GM21423 (cell line): ENCODE measurements around the gene EEPD1.
"Not testable (repeated sequence)": the region's sequence is repeated elsewhere in the genome, so short reads cannot be mapped to it uniquely, and the experiment has no call there.

Source experiments
- ATAC-seq: cut with Tn5 transposase; IDR thresholded peaks from one replicate; pipeline ENCODE4 v1.9.1; 2021; ENCODE audit warnings: mild to moderate bottlenecking, moderate library complexity; ENCODE audit not compliant: unreplicated experiment

Gene EEPD1

DNA sequence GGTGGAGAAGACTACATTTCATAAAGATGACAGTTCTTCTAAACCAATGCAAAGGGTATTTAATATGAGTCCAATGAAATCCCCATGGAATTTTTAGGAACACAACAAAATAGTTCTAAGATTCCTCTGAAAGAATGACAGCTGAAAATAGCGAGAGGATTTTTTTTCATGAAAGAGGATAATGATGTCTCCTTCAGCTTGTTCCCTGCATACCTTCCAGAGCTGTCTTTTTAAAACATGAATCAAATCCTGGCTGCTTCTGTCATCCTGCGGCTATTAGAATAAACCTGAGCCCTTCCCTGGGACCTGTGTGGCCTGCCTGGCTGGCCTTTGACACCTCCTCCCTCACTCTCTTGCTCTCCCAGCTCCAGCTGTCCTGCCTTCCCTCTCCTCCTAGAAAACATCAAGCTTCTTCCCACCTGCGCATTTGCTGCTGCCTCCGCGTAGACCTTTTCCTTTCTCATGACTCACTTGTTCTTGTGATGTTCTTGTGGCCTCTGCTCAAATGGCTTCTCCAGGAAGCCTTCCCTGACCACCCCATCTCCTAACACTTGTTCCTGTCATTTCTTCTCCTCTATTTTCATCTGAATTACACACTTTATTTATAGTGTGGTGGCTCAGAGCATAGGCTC, 57.4 kb downstream of the EEPD1 start:
- no peak for ATAC-seq

DNA sequence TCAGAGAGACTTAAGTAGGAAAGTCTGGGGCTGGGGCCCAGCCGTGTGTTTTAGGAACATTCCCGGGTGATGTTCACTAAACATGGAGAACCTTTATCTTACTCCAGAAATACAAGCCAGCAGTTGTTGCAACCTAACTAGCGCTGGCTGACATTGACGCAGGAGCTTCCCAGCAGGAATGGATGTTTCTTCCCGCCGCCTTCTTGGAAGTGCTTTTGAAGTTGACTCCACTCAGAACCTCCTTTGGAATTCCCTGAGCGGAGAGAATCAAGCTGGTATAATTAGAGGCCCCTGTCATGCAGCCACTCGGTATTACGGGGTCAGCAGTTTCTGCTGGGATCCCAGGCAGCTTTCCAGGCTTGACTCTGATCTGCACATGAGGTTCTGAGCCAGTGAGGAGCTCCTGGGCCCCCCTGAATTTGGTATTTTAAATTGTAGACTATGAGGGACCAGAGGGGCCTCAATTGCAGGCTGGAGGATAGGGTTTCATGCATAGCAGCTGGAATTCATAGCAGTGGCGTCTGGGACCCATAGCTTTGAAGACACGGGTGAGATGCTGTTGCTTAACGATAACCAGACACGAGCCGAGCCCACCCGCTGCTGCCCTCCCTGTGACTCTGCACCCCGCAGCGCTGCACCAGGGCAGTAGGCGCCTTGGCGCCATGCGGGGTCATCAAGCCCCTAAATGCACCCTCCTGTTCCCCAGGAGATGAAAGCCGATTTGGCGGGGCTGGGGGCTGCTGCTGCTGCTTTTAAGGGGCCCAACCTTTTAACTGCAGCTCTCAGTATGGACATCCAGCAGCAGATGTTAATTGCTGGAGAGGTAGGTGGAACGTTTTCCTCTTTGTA, 61.8 kb downstream of the EEPD1 start:
- ATAC-seq: no peak

DNA sequence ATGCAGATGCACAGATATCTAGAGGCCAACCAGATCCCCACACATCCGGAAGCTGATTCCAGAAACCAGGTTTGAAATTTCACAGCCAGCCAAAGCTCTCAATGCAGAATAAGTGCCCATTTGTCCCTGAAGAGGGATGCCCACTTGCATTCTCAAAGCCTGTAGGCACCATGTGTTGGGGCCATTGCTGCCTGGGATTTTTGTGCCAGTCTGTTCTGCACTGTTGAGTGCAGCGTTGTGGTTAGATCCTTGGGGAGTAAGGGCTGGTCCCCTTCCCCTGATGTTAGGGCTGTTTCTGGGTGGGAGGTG, 62.4 kb downstream of the EEPD1 start:
- ATAC-seq: no peak

DNA sequence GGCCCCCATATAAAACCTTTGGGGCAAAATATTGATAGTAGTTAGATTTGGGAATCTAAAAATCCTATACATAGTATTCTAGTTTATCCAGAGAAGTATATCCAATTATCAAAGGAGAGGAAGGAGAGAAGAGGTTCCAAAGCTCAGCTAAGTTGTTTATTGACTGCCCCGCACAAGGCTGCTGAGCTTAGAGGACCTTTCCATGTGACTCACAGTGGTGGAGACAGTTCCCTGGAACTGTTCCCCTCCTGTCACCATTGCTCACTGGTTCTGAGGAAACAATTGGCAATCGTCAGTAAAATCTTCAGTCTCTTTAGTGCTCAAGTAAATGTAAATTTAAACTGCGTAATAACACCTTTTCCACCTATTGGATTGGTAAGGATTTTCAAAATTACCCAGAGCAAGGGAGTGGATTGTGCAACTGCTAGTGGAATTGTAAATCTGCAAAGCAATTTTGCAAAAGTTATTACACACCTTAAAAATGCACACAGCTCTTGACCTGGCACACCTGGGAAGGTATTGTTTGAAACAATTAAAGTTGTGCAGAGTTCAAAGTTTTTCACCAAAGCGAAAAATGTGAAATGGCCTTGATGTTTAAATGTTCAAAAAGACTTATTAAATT, 63.1 kb downstream of the EEPD1 start:
- ATAC-seq: no peak

DNA sequence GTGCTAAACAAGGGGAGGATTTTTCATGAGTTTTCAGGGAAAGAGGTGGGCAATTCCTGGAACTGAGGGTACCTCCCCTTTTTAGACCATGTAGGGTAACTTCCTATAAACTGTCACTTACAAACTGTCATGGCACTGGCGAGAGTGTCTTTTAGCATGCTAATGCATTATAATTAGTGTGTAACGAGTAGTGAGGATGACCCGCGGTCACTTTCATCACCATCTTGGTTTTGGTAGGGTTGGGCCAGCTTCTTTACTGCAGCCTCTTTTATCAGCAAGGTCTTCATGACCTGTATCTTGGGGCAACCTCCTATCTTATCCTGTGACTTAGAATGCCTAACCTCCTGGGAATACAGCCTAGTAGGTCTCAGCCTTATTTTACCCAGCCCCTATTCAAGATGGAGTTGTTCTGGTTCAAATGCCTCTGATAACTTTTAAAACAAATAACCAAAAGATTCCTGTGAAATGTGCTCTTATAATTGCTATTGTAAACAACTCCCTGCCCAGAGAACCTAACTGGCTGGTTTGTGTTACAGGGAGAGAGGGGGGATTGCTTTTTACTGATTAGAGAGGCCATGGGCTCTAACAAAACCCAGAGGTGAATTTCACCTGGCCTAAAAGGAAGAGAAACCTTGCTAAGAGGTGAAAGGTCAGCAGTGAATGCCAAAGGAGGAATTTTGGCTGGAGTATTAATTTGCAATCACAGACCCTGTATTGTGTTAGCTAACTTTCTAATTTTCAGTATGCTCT, 64.3 kb downstream of the EEPD1 start:
- ATAC-seq: no peak

DNA sequence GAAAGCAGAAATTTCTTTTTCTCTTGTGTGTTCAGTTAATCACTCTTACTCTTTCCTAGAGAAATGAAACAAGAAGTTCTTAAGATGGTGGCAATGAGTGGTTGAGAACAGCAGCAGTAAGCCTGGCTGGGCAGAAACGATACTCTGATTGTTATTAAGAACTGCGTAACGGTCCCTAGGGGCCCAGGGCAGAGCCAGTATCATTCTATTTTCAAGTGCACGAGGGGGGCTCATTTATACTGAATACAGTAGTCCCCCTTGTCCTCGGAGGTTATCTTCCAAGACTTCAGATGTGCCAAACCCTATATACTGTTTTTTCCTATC, 64.9 kb downstream of the EEPD1 start:
- ATAC-seq: no peak

DNA sequence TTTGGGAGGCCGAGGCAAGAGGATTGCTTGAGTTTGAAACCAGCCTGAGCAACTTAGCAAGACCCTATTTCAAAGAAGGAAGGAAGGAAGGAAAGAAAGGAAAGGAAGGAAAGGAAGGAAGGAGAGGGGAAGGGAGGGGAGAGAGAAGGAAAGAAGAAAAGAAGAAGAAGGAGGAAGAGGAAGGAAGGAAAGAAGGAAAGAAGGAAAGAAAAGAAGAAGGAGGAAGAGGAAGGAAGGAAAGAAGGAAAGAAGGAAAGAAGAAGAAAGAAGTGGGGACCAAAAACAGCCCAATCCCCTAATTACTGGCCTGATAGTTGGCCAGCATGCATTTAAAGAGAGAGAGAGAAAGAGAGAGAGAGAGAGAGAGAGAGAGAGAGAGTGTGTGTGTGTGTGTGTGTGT, 66.4 kb downstream of the EEPD1 start:
- ATAC-seq: no peak

DNA sequence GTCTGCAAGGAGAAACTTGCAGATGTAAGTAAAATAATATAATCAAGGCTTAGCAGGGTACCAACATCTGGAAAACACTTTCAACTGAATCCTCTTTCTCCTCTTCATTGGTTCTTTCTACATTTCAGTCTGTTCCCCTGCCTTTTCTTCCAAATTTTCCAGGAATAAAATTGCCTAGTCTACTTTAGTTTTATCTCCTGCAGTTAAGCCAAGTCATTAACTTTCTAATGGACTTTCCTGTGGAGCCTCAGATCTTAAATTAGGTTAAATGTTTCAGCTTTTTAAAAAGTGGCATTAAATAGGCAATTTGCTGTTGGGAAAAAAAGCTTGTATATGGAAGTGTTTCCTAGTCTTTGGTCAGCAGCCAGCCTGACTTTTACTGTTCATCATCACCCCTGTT, 70.8 kb downstream of the EEPD1 start:
- no peak for ATAC-seq

DNA sequence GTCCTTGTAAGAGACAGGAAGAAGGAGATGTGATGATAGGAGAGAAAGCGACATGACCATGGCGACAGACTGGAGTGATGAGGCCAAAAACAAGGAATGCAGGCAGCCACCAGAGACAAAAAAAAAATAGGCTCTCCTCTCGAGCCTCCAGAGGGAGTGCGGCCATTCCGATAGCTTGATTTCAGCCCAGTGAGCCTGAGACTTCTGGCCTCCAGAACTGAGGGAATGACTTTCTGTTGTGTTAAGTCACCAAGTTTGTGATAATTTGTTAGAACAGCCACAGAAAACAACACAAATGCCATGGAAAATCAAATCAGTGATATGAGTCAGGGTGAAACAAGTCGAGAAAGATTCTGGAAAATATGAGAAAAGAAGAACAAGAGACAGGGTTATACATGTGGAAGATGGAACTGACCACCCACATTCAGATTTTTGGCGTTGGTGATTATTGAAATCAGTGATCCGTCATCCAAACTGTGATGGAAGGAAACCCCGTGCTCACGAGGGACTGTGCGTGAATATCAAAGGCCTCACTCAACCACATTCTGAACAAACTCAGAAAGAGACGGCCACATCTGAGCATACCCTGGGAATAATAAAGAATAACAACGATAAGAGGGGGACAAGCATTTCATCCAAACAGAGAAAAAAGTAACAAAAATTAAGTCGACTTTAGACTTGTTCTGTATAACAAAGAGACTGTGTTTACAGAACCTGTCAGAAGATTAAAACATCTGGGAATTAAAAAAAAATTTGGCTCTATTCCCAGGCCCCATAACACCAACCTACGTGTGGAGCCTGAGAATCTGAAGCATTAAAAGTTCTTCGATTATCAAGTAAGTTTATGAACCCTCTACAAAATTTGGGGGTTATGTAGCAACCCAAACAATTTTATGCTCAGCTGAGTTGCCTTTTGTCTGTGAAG, 72.1 kb downstream of the EEPD1 start:
- ATAC-seq: no peak

DNA sequence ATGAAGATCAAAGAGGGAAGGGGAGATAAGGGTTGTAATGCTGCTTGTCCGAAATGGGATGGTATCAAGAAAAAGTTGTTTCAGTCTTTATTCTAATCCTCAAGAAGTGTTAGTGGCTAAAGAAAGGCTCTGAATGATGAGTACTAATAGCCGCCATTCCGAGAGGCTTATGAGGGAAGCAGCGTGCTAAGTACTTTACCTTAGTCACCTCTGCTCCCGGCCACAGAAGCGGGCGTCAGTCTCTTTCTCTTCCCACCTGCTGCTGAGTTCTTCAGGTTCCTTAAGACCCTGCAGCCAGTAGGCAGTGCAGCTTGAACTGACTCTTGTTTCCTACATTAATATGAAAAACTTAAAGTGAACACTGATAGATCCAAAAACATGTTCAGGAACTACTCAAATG, 73.1 kb downstream of the EEPD1 start:
- ATAC-seq: no peak

DNA sequence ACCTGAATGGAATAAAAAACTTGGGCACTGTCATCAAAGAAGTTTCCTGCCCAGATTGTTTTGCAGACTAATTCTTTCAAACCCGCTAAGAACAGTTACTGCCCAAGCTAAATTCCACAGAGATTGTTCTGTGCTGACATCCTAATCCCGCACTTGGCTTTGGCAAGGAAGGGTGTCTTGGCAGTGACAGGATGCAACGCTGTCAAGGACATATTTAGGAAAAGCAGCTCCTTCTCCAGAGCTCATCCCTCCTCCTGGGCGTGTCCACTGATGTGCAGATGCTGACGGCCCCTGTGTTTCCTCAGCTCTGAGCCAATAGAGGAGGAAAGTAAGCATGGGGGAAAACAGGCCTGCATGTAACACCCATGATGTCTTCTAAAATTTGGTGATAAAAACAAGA, 74.2 kb downstream of the EEPD1 start:
- no peak for ATAC-seq

DNA sequence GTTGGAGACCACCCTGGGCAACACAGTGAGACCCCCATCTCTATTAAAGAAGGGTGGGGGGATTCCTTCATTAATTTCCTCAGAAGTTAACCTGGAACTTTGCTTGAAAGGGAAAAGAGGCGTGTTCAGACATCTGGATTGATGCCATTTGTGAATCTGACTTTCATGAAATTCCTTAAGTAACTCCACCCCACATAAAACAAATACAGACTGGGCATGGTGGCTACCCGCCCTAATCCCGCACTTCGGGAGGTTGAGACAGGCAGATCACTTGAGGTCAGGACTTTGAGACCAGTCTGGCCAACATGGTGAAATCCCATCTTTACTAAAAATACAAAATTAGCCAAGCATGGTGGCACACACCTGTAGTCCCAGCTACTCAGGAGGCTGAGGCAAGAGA, 75.0 kb downstream of the EEPD1 start:
- no peak for ATAC-seq

DNA sequence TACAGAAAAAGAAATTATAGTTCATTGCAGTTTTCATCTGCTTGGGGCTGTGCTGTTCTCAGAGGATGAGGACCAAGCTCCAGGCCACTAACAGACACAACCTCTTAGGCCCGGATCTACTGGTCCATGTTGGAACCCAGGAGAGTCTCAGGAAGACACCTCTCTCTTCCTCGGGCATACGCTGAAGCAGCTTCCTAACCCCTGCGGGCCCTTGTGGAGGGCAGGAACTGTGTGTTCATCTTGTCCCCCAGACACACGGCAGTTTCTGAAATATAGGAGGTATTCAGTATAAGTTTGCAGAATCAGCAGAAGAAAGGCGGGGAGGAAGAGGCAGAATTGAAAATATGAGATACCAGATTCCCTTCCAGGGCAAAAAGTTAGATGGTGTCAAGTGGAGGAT, 78.4 kb downstream of the EEPD1 start:
- no peak for ATAC-seq

DNA sequence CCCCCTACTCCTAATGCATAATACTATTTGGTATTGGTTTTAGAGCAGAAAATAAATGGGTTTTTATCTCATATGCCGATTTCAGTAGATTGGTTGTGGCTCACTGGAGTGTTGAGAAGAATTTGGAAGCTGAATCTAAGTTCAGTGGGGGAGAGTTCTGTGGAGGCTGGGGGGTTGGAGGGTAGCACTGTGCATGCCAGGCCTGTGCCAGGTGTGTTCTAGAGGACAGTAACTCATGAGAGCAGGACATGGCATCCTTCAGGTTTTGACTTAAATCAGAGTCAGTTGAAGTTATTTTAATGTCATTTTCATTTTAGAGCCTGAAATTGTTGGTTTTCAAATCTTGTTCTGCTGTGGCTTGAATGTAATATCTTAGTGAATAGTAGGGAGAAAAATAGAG, 79.5 kb downstream of the EEPD1 start:
- no peak for ATAC-seq

DNA sequence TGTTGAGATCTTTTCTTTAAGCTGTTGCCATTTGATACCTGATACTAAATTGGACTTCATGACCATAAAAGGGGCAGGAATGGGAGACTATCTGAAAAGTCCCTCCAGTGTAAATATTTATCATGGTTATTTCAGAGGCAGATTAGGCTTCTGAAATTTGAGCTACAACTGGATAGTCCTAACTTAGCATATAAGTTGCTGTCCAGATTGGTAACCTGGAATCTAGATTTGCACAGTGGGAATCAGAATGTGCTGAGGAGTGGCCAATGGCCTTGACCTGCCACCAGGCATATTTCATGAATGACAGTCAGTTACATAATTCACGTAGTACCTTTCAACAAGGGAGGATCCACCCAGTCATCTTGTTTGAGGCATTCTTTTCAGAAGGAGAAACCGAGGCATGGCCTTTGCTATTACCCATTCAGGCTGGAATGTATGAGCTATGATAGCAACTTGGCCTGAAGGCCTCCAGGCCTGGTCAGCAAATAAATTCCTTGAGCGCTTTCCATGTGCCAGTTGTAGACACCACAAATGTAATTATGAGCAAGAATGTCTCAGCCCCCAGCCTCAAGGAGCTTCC, 80.0 kb downstream of the EEPD1 start:
- ATAC-seq: no peak

DNA sequence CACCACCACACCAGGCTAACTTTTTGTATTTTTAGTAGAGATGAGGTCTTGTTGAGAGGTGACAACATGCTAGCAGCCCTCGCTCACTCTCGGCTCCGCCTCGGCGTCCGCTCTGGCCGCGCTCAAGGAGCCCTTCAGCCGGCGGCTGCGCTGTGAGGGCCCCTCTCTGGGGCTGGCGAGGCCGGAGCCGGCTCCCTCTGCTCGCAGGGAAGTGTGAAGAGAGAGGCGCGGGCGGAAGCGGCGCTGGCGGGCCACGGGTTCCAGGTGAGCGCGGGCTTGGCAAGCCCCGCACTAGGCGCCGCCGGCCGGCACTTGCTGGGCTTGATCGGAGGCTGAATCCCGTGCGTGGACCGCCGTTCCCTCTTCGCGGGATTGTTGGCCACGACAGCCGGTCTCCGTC, 83.0 kb downstream of the EEPD1 start:
- no peak for ATAC-seq

DNA sequence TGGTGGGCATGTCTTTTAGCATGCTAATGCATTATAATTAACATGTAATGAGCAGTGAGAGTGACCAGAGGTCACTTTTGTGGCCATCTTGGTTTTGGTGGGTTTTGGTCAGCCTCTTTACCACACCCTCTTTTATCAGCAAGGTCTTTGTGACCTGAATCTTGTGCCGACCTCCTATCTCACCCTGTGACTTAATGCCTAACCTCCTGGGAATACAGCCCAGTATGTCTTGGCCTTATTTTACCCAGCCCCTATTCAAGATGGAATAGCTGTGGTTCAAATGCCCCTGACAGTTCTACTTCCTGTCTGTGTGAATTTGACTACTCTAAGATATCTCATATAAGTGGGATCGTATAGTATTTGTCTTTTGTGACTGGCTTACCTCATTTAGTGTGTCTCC, 85.1 kb downstream of the EEPD1 start:
- no peak for ATAC-seq

DNA sequence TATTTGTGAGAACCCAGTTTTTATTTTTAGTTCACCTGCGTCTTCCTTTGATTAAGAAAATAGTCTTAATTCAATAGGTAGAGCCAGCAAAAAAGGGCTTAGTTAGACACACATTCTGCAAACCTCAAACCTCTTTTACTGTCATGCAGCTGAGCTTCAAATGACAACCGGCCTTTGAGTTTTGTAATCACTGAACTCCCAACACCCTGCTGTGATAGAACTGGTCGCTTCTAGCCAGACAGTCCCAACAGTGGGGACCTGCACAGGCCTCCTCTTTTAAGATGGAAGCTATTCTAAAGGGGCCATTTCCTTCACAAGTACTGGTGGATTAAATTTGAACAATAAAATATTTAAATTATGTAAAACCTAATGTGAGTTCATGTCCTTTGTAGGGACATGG, 90.3 kb downstream of the EEPD1 start:
- ATAC-seq: not testable (repeated sequence)

DNA sequence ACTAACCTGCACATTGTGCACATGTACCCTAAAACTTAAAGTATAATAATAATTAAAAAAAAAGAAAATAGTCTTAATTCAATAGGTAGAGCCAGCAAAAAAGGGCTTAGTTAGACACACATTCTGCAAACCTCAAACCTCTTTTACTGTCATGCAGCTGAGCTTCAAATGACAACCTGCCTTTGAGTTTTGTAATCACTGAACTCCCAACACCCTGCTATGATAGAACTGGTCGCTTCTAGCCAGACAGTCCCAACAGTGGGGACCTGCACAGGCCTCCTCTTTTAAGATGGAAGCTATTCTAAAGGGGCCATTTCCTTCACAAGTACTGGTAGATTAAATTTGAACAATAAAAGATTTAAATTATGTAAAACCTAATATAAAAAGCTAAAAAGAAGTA, 90.9 kb downstream of the EEPD1 start:
- not testable (repeated sequence) for ATAC-seq

DNA sequence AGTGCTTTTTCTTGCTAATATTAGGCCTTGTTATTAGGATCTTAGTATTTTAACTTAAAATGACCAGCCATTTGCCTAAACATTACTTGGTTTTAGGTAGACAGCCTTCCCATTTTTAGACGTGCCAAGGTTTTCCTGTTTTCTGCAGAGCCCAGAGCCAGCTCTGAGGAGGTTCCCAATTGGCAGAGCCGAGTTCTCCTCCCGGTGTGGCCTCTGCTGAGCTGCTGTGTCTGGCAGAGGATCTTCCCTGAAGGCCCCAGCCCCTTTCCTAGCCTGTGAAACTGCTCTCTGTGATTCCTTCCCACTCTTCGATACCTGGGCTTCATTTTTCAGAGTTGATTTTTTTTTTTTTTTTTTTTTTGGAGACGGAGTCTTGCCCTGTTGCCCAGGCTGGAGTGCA, 91.4 kb downstream of the EEPD1 start:
- ATAC-seq: no peak
